ENCODE measurements around the gene SAMD8. TPM values are rescaled to one million over a fixed set of nuclear protein-coding genes. Genes with fewer than 3 reads are reported as not detected.

SAMD8 gene
- total RNA-seq, 4 donors from 2014 or later: 18.5 to 36.0 (median 24.6) TPM

GRCh38 chr10:75094465-75094864 is 17.0 kb upstream of the SAMD8 start:
- no peaks in the 10 kb centered on the region for H3K27me3 ChIP-seq
- no peaks in the 10 kb centered on the region for H3K9me3 ChIP-seq
- TF ChIP-seq CTCF (IDR thresholded peaks at IDR 0.05) (no peak), POLR2A (IDR thresholded peaks at IDR 0.05) (no peak)
- no peaks in the 10 kb centered on the region for H3K36me3 ChIP-seq
- H3K27ac ChIP-seq: no peak overlapping the region
- intact Hi-C loops (cut with DNase I): no loop called here
- WGBS, 2 donors: 90 to 94% methylated on average over 2 to 5 of the region's 10 CpGs
- no peak for DNase-seq
- H3K4me3 ChIP-seq: no peak overlapping the region
- peaks cover 0 to 4% (median 0%) of the 10 kb centered on the region in 3 donors for H3K4me1 ChIP-seq

- intact Hi-C loops (cut with DNase I): no loop called here
Observed at GRCh38 chr10:75095631-75096030, 15.8 kb upstream of the SAMD8 start.

GRCh38 chr10:75096749-75097148 is 14.7 kb upstream of the SAMD8 start:
- TF ChIP-seq POLR2A (IDR thresholded peaks at IDR 0.05) (no peak), CTCF (IDR thresholded peaks at IDR 0.05) (no peak)
- intact Hi-C loops (cut with DNase I): no loop called here

More at GRCh38 chr10:75095631-75096030, 15.8 kb upstream of the SAMD8 start:
- no peaks in the 10 kb centered on the region for H3K36me3 ChIP-seq
- 62 to 86% methylated on average over 6 to 14 of the region's 14 CpGs for WGBS, 2 donors
- DNase-seq: no peak
- H3K27ac ChIP-seq: no peak overlapping the region
- H3K4me1 ChIP-seq: peaks cover 0 to 15% (median 0%) of the 10 kb centered on the region in 3 donors
- no peaks in the 10 kb centered on the region for H3K27me3 ChIP-seq
- no peak for TF ChIP-seq POLR2A (IDR thresholded peaks at IDR 0.05)
- TF ChIP-seq CTCF (IDR thresholded peaks at IDR 0.05): no peak
- no peak overlapping the region for H3K4me3 ChIP-seq
- no peaks in the 10 kb centered on the region for H3K9me3 ChIP-seq

GRCh38 chr10:75097666-75098285 is 13.7 kb upstream of the SAMD8 start:
- H3K36me3 ChIP-seq: no peaks in the 10 kb centered on the region
- no peaks in the 10 kb centered on the region for H3K9me3 ChIP-seq
- no peak for DNase-seq
- WGBS, 2 donors: 93 to 94% methylated on average over 7 of the region's 11 CpGs
- intact Hi-C loops (cut with DNase I): no loop called here
- no peak for TF ChIP-seq CTCF (IDR thresholded peaks at IDR 0.05)
- no peak for TF ChIP-seq POLR2A (IDR thresholded peaks at IDR 0.05)
- H3K4me3 ChIP-seq: no peak overlapping the region
- H3K4me1 ChIP-seq: peaks cover 0 to 18% (median under 1%) of the 10 kb centered on the region in 3 donors
- H3K27me3 ChIP-seq: no peaks in the 10 kb centered on the region
- H3K27ac ChIP-seq: no peak overlapping the region

More at GRCh38 chr10:75096749-75097148, 14.7 kb upstream of the SAMD8 start:
- H3K4me1 ChIP-seq: peaks cover 0 to 15% (median 0%) of the 10 kb centered on the region in 3 donors
- no peaks in the 10 kb centered on the region for H3K9me3 ChIP-seq
- H3K4me3 ChIP-seq: no peak overlapping the region
- no peaks in the 10 kb centered on the region for H3K27me3 ChIP-seq
- H3K27ac ChIP-seq: no peak overlapping the region
- DNase-seq: no peak
- H3K36me3 ChIP-seq: no peaks in the 10 kb centered on the region

- no peaks in the 10 kb centered on the region for H3K27me3 ChIP-seq
- 67% methylated on average over 2 of the region's 14 CpGs for WGBS, 2 donors
Observed at GRCh38 chr10:75098902-75099673, 12.4 kb upstream of the SAMD8 start.

More at GRCh38 chr10:75098902-75099673, 12.4 kb upstream of the SAMD8 start:
- no peak overlapping the region for H3K27ac ChIP-seq
- intact Hi-C loops (cut with DNase I): no loop called here
- no peak for TF ChIP-seq POLR2A (IDR thresholded peaks at IDR 0.05)
- TF ChIP-seq CTCF (IDR thresholded peaks at IDR 0.05): no peak
- no peak for DNase-seq
- no peaks in the 10 kb centered on the region for H3K36me3 ChIP-seq
- H3K9me3 ChIP-seq: no peaks in the 10 kb centered on the region
- H3K4me3 ChIP-seq: no peak overlapping the region
- peaks cover 10 to 32% (median 14%) of the 10 kb centered on the region in 3 donors for H3K4me1 ChIP-seq
